Left ventricle myocardium superior (tissue), 1 donor: ENCODE measurements around the gene LRPPRC. TPM values are rescaled to one million over a fixed set of nuclear protein-coding genes. Genes with fewer than 3 reads are reported as not detected.
"Not testable (repeated sequence)": the region's sequence is repeated elsewhere in the genome, so short reads cannot be mapped to it uniquely, and the experiment has no call there.

Experiments
- ATAC-seq: fragments of 200-7000 bp; cut with Tn5 transposase; one replicate; pipeline ENCODE4 v1.9.1; 2020; ENCODE audit warnings: mild to moderate bottlenecking, moderate library complexity
- DNase-seq: peaks from one replicate; pipeline ENCODE4 v3.0.0-alpha.2; 2020
- intact Hi-C: fragments of 100-400 bp; cut with micrococcal nuclease; formaldehyde crosslinking; loops from one replicate; pipeline ENCODE4 v1.11.0; 2022
- total RNA-seq: library from RNA; stranded (reverse); fragmentation: NEBNext Ultra II Directional; extraction: Animal tissue kit (Norgen Biotek cat#: 25700); gene quantifications from one replicate; pipeline ENCODE4 v1.2.1, GENCODE V29; 2021
- donor health status: DM: no; HTN: yes; CAD: no; lungs with severe emphysema.

LRPPRC gene
- total RNA-seq, 1 donor from 2014 or later: 98.6 TPM

DNA sequence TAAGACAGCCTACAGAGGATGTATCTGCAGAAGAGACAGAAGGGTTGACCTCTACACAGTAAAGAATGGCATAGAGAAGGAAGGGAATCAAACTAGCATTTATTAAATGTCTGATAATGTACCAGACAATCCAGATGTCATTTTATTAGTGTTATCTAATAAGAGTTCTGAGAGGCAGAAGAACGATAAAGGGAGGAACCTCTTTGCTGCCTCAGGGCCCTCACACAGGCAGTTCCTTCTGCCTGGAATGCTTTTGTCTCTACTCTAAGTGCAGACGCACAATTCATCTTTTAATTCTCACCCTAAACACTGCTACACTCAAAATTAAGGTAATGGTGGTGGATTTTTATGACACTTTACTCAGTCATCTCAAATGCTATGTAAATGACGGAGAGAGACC, 64.5 kb downstream of the LRPPRC start:
- intact Hi-C loops: no loop called here
- ATAC-seq (no peak), DNase-seq (no peak)

DNA sequence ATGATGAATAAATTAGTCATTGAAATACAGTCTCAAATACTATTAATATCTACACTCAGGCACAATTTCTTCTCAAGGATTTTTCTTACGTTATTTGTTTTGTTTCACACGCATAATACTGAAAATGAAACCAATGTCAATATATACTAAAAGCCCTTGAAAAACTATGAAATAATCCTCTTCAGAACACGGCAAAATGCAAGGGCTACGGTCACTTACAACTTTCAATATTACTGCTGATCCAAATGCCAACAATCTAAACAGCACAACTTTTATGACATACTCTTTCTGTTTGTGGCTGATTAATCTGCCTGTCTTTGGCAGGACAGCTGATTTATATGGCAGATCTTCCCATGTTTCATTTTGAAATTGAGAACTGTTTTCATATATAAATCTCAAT, 68.3 kb downstream of the LRPPRC start:
- DNase-seq (no peak), ATAC-seq (no peak)
- intact Hi-C loops: no loop called here

DNA sequence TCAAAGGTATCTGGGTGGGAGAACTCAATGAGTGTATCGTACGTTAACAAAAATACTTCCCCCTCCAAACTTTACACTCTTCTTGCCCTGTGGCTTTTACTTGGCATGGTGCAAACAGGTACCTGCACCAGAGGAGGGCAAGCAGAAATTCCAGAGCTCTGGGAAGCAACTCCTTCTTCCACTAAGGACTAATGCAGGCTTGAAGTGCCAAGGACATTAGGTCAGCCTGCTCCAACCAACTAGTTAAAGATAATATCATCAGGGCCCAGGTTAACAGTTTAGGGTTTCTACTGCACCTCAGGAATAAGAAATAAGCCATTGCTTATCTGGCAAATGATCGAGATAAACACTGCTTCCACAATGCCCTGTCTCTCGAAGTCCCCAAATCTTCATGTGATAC, 70.4 kb downstream of the LRPPRC start:
- no peak for ATAC-seq
- DNase-seq: no peak
- intact Hi-C loops: no loop called here

DNA sequence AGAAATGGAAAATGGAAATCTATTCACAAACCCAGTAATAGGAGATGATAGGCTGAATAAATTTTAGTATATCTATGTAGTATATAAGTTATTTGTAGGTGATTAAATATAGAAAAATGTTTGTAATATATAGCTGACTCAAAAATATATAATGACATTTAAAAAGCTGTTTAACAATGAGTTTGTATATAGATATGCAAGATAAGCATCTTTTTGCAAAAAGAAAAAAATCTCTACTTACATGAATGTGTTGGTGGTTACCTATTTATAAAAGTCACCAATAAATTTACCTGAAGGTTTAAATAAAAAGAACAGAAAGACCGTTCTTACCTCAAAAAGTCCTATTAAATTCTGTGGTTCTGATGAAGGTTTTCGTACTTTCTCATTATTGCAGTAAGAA, 71.3 kb downstream of the LRPPRC start:
- intact Hi-C loops: no loop called here
- DNase-seq (no peak), ATAC-seq (no peak)

DNA sequence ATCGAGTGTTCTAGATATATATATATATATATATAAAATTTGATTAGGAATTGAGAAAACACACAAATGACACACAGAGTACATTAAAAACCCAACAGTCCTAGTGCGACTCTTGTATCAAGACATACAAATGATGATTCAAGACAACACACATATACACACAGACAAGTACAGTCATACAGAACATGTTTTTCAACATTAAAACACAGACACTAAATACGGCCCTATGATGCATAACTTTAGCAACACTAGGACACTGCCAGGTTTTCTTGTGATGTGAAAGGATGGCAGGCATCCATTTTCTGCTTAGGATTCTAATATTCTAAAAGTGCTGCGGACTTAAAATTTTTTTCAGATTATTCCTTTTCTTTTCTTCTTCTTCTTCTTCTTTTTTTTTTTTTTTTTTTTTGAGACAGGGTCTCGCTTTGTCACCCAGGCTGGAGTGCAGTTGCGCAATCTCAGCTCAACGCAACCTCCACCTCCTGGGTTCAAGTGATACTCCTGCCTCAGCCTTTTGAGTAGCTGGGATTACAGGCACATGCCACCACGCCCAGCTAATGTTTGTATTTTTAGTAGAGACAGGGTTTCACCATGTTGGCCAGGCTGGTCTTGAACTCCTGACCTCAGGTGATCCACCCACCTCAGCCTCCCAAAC, 84.5 kb downstream of the LRPPRC start:
- DNase-seq, intact Hi-C loops, ATAC-seq: not testable (repeated sequence)

DNA sequence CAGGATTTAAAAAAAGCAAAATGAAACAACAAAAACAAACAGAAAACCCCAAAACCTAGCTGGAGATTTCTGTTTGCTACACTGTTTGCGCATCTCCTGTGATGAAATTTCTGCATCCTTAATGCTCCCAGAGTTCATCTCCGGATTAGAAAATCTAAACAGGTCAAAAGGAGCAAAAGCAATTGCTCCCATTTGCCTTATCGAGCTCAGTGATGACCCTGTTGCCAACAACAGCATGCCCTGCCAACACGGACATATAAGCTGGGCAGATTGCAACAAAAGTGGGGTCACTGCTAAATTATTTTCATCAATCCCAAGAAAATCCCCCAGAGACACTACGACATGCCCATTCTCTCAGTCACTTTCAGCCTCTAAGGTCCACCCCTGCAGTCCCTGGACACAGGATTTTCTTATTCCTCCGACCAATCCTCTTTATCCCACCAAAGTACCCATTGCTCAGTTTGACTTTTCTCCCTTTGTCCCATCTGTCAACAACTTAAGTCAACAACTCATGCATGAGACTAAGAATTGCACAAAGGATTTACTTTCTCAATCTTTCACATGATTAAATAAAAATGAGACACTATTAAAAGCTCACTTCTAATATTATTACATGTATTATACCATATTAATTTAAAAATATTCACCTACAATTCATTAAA, 89.2 kb downstream of the LRPPRC start:
- ATAC-seq: no peak
- intact Hi-C loops: no loop called here
- no peak for DNase-seq

DNA sequence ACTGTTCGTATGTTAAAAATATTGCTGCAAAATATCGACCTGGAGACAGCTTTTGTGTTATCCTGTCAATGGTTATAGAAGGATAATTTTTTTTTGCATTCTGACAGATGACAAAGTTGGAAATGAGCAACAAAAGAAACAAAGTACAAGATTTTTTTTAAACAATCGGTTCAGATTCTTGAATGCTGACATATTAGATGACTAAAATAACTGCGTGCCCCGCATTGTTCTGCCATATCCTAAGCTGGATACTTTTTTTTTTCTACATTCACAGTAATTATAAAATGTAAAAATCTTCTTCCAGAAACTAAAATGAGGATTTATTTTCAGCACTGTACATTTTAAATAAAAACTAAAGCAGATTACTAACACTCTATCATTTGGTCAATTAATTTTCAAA, 89.9 kb downstream of the LRPPRC start:
- no peak for ATAC-seq
- no peak for DNase-seq
- intact Hi-C loops: no loop called here

DNA sequence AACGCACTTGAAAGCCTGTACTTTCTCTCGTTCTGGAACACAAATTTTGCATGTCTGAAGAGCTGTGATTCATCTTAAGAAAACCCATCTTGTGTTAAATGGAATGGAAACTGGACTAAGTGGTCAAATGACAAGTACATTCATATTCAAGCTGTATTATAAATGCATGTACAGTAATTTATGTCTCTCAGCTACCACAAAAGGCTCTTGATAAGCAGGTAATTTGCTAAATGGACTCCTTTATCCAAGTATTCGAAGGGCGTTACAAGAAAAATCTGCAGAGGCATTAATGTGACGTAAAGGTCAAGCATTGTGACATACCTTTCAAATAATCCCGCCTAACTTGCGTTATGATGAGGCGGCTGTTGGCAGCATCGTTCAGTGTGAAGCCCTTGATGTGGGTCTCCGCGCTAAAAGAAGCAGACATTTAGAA, 90.4 kb downstream of the LRPPRC start:
- ATAC-seq (no peak), DNase-seq (no peak)
- intact Hi-C loops: no loop called here

DNA sequence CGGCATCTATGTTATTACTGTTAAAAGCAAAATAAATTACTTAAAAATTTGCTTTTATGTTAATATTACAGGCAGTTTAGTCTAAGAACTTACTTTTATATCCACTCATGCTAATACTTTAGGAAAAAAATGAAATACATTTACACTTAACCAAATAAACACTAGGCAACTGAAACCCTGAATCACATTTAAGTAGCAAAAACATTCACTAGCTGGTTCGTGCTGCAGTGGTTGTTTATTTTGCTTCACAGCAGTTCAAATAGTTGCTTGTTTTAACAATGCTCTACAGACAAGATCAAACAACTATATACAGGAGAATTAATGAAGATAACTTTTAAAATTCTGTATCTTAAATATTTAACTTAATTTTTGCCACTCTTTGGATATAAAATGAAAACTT, 96.2 kb downstream of the LRPPRC start:
- DNase-seq: no peak
- intact Hi-C loops: no loop called here
- no peak for ATAC-seq

DNA sequence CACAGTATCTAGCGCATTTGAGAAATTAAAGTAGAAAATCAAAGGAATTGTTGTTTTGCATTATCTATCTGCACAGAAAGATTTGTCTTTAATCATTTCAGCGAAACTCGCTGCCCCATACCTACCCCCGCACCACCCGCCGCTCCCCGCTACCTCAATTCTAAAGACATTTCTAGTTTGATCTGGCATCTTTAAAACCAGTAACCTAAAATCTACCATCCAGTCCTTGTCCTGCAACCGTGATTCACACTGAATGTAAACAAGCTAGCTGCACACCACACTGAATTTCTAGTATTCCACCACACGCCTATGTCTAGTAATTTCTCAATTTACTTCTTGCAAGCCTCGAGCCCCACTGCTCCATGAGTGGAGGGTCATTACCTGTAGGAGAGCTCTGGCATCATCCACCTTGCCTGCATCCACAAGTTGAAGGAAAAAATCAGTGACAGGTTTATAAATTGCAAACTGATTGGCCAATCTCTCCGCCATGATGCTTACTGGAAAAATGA, 96.9 kb downstream of the LRPPRC start:
- DNase-seq (no peak), ATAC-seq (no peak)
- intact Hi-C loops: no loop called here

DNA sequence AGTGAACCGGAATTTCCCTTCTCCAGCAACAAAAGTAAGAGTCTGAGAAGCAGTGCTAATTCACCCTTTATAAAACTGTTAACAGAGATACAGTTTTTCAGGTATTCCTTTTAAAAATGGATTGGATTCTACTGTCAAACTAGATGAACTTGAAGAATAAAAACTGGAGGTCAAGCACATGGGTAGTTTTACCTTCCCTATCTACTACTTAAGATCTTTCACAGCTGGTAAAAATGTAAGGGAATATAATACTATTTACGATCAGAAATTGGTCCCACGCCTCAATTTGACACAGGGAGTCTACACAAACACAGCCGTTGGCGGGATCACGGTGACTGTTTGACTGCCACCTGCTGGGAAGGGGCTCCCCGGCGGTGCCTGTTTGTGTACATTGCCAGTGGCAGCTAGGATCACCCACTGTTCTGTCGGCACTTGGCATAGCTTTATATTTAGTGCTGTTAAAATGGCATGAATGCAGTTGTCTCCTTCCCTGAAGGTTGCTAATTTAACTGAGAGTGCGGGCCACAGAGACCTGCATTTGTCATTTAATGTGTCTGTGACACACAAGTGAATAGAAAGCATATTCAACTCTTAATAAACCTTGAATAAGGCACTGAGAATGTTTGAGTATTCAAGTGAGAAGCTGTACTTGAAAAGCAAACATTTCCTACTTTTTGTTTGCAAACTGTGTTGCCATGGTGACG, 97.5 kb downstream of the LRPPRC start:
- ATAC-seq (no peak), DNase-seq (no peak)

DNA sequence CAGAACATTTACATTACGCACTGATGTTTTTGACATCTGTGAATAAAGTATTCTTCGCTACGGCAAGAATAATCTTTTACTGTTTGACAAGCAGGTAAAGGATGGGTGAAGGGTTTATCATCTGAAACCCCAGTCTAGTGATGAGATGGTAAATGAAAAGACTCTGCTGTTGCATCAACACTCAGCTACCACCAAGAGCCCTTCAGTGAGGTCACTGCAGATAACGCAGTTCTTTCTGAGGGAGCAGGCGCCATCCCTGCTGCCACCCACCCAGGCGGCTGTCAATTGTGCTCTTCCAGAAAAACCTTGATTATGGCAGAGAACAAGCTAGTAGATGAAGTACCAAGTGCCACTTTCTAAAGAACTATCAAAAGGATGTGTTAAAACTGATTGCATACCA, 98.3 kb downstream of the LRPPRC start:
- ATAC-seq (no peak), DNase-seq (no peak)
- intact Hi-C loops: no loop called here

More for the DNA sequence above, 97.5 kb downstream of the LRPPRC start:
- intact Hi-C loops: no loop called here

DNA sequence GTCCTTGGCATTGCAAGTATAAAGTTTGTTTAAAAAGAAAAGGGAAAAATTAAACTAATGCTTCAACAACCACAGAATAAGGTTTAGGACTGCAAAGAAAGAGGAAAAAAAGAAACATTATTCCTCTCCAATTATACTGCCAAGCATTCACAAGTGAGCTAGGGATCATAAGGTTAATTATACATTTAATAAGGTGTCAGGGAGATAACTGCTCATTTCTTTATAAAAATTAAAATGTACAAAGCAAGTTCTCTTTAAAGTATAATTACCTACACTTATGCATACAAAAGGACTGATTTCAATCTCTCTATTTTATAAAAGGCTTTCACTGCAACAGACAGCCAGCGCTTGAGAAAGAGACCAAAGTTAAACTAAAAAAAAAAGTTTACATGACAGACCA, 98.9 kb downstream of the LRPPRC start:
- ATAC-seq (no peak), DNase-seq (no peak)
- intact Hi-C loops: no loop called here

DNA sequence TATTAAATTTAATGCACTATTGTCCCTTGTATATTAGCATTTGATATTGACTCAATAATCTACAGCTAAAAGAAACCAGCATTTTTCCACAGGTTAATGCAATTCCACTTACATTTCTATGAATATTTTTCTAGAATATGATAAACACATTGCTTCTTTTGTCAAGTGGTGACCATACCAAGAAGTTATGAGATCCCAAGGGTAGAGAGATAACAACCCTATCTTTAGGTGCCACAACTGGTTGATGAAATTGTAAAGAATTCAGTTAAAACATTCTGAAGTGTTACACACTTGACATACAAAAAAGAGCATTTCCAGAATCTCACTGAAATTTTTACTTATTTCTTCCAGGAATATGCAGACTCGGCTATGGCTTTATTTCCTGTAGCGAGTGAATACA, 101.0 kb downstream of the LRPPRC start:
- no peak for ATAC-seq
- intact Hi-C loops: no loop called here
- no peak for DNase-seq

DNA sequence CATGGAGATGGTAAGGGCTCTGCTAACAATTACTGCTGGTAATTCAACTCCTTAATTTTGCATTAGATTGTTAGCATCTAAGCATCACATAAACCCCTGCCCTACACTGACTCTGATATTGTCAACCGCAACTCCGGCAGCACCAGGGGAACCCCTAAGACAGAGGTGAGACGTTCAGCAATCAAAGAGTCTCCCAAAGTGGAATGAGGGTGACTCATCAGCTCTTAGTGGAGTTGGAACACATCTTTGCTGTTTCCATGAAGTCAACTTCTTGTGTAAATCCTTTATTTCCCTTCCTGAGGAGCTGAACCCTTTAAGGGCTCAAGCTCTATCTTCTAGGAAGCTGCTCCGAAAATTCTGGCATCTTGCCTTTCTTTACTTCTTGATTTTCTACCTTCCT, 104.9 kb downstream of the LRPPRC start:
- DNase-seq (no peak), ATAC-seq (no peak)
- intact Hi-C loops: no loop called here

DNA sequence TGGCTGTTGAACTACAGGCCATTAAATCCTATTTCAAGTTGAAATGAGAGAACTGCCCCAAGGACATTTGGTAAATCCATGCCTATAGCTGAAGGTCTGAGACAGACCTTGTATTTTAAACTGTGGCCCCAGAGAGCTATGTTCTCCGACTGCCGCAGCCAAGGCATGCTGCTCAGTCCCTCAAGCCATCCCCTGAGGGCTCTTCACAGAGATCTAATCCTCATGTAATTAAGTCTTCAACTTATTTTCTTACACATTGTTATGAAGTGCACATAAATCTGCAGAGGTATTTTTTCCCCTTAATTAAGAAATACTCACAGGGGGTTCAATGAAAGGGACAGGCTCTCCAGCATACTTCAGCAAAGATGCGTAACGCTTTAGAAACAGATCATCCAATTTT, 106.4 kb downstream of the LRPPRC start:
- intact Hi-C loops: no loop called here
- no peak for ATAC-seq
- no peak for DNase-seq

DNA sequence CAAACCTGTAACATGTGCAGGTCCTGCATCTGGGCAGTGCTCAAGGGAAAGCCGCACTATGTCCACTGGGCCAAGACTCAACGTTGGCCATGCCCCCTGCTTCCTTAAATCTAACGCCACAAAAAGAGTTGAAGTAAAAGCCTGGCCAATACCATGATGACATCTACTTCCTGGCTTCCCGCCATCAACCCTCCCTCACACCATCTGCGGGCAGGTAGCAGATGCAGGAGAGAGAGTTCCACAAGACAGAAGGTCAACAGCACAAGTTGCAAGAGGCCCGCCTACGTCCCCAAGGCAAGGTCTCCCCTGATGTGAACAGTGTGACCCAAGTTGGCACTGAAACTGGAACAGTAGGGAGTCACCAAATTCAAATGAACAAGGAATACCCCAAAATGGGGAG, 108.6 kb downstream of the LRPPRC start:
- no peak for ATAC-seq
- intact Hi-C loops: no loop called here
- no peak for DNase-seq

DNA sequence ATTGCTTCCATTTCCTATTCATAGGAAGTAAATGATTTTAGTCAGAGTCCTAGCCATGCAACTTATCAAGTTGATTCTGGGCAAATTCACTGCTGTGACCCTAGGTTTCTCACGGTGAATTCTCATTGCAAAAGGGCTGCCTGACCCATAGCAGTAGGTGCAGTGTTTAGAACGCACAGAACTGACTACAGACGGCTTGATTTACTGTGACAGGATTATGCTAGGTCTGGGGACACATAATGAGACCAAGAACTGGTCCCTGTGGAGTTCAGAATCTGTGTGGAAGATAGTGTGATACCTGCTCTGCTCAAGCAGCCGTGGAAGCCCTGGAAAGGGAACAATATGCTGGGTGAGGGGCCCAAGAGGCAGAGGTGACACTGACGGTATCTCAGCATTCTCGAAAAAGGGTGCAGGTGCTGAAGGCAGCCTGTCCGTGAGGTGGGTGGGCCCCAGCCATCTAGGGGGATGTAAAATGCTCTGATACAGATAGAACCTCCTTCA, 110.6 kb downstream of the LRPPRC start:
- no peak for ATAC-seq
- no peak for DNase-seq
- intact Hi-C loops: no loop called here

DNA sequence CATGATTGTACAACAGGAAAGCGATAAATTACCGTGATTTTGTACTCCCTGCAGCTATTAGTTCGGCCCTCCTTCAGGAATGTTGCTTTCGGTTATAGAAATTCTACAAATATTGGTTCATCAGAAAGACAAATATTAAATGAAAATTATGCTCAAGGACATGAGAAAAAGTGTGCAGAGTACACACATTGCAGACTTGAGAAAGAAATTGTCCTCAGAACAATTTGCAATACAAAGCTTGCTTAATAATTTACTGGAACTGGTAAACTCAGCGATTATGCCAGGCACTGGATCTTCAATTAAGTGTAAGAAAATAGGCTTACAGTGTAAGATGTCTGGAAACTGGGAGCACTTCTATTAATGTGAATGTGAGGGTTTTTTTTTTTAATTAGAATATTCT, 111.1 kb downstream of the LRPPRC start:
- ATAC-seq: no peak
- intact Hi-C loops: no loop called here
- no peak for DNase-seq

DNA sequence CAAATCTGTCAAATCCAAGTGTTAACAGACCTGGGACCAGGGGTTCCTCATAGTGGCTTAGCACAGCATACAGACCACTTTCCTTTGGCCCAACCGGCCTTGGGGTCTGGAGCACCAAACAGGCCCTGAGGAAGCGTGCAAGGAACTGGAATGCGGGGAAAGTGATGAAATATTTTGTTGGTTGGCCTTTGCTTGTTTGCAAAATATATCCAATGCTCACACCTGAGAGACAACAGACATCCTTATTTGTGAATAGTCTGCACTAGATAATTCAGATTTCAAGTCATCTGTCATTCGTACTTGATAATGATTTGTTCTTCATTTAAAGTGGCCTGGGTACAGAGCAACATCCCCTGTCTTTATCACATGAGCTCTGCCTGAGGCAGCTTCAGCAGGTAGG, 113.5 kb downstream of the LRPPRC start:
- ATAC-seq (no peak), DNase-seq (no peak)
- intact Hi-C loops: no loop called here
